HG02571 (cell line): ENCODE results near the gene LRRC4.

Experiments
- ATAC-seq: cut with Tn5 transposase; IDR thresholded peaks from one replicate; pipeline ENCODE4 v1.9.1; 2021; ENCODE audit warnings: mild to moderate bottlenecking, moderate library complexity; ENCODE audit not compliant: unreplicated experiment

LRRC4 gene

DNA sequence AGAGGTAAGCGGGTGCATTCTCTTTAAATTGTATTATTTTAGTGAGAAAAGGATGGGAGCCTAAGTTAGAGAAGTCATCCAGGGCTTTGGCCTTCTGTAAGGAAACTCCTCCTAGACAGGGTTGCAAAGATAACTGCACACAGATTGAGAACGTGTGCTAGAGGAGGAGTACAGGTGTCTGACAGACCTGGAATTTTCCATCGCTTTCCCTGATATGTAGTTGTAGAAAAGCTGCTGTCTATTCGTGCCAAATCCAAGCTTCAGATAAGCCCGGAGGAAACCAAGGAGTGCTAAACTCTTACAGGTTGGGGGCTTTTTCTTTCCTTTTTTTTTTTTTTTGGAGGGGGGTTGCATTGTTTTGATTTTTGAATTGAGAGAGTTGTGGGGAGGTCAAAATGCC is 23.1 kb downstream of the LRRC4 start:
- ATAC-seq: no peak

DNA sequence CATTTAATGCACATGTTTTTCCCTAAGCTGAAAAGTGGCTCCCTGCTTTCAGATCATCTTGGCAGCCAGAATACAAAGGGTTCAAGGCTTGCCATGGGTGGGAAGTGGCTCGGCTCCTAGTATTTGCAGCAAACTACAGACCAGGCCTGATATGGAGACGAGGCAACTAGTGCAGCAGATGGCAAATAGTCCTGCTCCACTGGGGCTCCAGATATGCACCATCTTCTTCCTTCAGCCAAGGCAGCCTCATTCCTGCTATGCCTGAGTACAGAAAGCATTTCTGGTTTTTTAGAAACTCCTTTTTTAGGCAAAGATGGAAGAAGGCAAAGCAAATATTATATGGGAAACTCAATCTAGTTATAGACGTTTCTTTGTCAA is 23.9 kb downstream of the LRRC4 start:
- no peak for ATAC-seq

- no peak for ATAC-seq
These were observed 24.5 kb downstream of the LRRC4 start for GRCh38 chr7:128006550-128007302.

GRCh38 chr7:128005759-128006159 is 25.5 kb downstream of the LRRC4 start:
- no peak for ATAC-seq

DNA sequence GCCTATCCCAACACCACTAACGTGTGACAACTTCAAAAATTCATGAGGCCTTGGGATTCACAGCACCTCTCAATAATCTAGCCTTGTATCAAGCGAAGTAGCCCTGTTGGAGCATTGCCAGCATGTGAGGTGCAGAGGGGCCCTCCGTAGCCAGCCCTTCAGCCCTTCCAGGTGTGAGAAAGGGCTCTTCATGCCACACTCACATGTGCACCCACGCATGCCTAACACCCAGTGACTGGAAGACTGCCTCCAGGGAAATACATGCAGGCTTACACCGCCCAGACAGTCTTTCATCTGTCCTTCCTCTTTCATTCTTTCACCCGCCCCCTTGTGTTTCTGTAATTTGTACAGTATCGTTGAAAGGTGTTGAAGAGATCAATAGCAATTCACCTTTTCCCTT is 26.1 kb downstream of the LRRC4 start:
- ATAC-seq: no peak

- ATAC-seq: no peak
These were observed 26.6 kb downstream of the LRRC4 start for GRCh38 chr7:128004623-128005022.

DNA sequence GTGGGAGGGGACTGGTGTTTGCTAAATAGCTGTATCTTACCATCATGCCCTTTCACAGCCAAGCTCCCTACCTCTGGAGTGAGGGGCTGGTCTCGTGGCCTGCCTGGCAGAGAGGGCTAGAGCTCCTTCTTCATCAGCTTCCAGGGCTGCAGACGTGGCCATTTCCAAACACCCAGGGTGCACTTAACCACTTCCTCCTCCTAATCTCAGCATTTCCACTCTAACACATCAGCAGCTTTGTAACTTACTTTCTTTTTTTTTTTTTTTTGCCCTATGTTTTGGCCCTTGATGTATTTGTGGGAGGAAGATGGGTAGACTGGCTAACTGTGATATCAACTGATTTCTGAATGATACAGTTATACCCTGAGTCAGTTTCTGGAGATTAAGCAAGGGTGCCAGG is 27.4 kb downstream of the LRRC4 start:
- no peak for ATAC-seq

GRCh38 chr7:128003167-128003566 is 28.1 kb downstream of the LRRC4 start:
- ATAC-seq: no peak

GRCh38 chr7:128000854-128001265 is 30.4 kb downstream of the LRRC4 start:
- peak; percentile 45 for ATAC-seq

- ATAC-seq: no peak
These were observed 31.2 kb downstream of the LRRC4 start for GRCh38 chr7:128000048-128000447.

DNA sequence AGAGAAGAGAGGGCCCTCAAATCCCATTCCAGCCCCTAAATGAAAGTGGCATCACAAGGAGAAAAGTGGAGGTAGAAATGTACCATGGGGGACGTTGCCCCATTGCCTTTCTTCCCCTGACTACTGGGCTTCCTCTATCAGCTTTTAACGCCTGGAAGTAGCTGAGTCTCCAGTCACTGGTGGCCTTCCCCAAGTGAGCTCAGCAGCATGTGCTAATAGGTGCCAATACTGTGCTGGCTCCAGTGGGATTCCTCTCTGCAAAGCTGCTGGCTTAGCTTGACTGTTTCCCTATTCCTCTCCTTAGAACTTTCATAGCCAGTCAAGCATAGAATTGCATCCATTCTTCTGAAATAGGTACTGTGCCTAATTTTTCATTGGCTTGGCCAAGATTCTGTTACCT is 32.6 kb downstream of the LRRC4 start:
- no peak for ATAC-seq

GRCh38 chr7:127997226-127997922 is 33.9 kb downstream of the LRRC4 start:
- no peak for ATAC-seq

GRCh38 chr7:127996253-127997071 is 34.8 kb downstream of the LRRC4 start:
- no peak for ATAC-seq

- no peak for ATAC-seq
These were observed 35.4 kb downstream of the LRRC4 start for GRCh38 chr7:127995881-127996215.

- ATAC-seq: no peak
These were observed 35.9 kb downstream of the LRRC4 start for GRCh38 chr7:127995156-127995880.

DNA sequence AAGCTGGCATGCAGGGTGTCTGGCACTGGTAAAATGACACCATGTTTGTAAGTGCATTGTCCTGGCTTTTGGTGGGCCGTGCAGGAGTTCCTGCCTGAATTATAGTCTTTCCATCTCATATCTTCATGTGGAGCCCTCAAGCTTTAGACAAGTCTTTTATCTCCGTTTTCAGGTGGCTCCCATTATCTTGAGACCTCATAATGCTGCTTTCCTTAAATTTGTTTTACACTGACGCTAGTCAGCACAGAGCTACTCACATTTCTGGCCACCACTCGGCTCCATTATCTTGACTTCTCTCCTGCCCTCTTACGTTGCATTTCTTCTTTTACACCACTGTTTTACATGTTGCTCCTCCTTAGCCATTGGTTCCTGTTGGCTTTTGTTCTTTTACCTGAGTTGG is 37.2 kb downstream of the LRRC4 start:
- ATAC-seq: no peak

- ATAC-seq: no peak
These were observed 37.9 kb downstream of the LRRC4 start for GRCh38 chr7:127993317-127993716.

DNA sequence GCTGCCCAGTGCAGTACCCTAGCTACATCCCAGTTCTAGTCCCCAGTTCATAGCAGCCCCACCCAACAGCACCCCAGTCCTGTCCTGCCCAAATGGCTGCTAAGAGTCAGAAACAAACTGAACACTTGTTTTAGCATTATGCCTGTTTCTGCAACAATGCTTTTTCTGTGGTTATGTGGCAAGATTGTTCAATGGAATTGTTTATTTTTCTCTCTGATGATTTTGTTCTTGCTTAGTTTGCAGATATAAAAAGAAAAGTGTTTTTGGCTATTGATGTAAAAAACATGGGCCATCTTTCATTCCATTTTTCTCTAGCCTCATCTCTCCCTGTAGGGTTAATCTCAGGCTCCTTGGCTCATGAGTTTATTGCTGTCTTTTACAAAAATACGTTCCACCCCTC is 42.5 kb downstream of the LRRC4 start:
- no peak for ATAC-seq

GRCh38 chr7:127986581-127987521 is 44.4 kb downstream of the LRRC4 start:
- ATAC-seq: no peak

- no peak for ATAC-seq
These were observed 47.4 kb downstream of the LRRC4 start for GRCh38 chr7:127983804-127984332.
